H9 (cell line): ENCODE measurements around the gene WDR5. TPM values are rescaled to one million over a fixed set of nuclear protein-coding genes. Genes with fewer than 3 reads are reported as not detected.

Source experiments
- DNase-seq: peaks from one replicate; pipeline ENCODE4 v3.0.0-alpha.2; 2017
- H2AFZ ChIP-seq: one replicate; pipeline ENCODE4 v1.6.1; 2013; ENCODE audit warnings: mild to moderate bottlenecking, low read length, control low read depth, moderate library complexity
- H2AK5ac ChIP-seq: 2 replicates; pipeline ENCODE4 v1.6.1; 2013; ENCODE audit warnings: low read length, control low read depth, mixed read lengths; ENCODE audit not compliant: insufficient read length
- H2BK120ac ChIP-seq: one replicate; pipeline ENCODE4 v1.6.1; 2013; ENCODE audit warnings: low read depth, mild to moderate bottlenecking, low read length, control low read depth, inconsistent platforms; ENCODE audit not compliant: poor library complexity, severe bottlenecking
- H2BK12ac ChIP-seq: 2 replicates; pipeline ENCODE4 v1.6.1; 2013; ENCODE audit warnings: low read length, control low read depth, mixed read lengths, low read depth; ENCODE audit not compliant: insufficient read length
- H2BK15ac ChIP-seq: 2 replicates; pipeline ENCODE4 v1.6.1; 2013; ENCODE audit warnings: low read depth, low read length, control low read depth
- H2BK20ac ChIP-seq: one replicate; pipeline ENCODE4 v1.6.1; 2013; ENCODE audit warnings: low read depth, mild to moderate bottlenecking, low read length, control low read depth, inconsistent platforms; ENCODE audit not compliant: poor library complexity, severe bottlenecking
- H2BK5ac ChIP-seq: 2 replicates; pipeline ENCODE4 v1.6.1; 2013; ENCODE audit warnings: low read length, control low read depth, mixed read lengths; ENCODE audit not compliant: insufficient read length
- H3K14ac ChIP-seq: 2 replicates; pipeline ENCODE4 v1.6.1; 2013; ENCODE audit warnings: low read length, control low read depth; ENCODE audit not compliant: insufficient read depth
- H3K18ac ChIP-seq: 2 replicates; pipeline ENCODE4 v1.6.1; 2013; ENCODE audit warnings: low read depth, mild to moderate bottlenecking, mixed read lengths, low read length, control low read depth; ENCODE audit not compliant: insufficient read length
- H3K23ac ChIP-seq: 2 replicates; pipeline ENCODE4 v1.6.1; 2013; ENCODE audit warnings: low read length, control low read depth, mixed read lengths, low read depth; ENCODE audit not compliant: insufficient read length
- H3K23me2 ChIP-seq: 2 replicates; pipeline ENCODE4 v1.6.1; 2013; ENCODE audit warnings: low read depth, mild to moderate bottlenecking, mixed read lengths, low read length, control low read depth; ENCODE audit not compliant: insufficient read length, poor library complexity, severe bottlenecking
- H3K27ac ChIP-seq: 2 replicates; pipeline ENCODE4 v1.5.1; 2013; ENCODE audit warnings: low read length, control low read depth, mixed read lengths, low read depth; ENCODE audit not compliant: insufficient read length
- H3K27me3 ChIP-seq: 2 replicates; pipeline ENCODE4 v1.6.1; 2013; ENCODE audit warnings: low read length, control low read depth, inconsistent platforms; ENCODE audit not compliant: insufficient read depth
- H3K4ac ChIP-seq: 2 replicates; pipeline ENCODE4 v1.6.1; 2013; ENCODE audit warnings: low read depth, mild to moderate bottlenecking, control low read depth, inconsistent platforms, low read length, moderate library complexity
- H3K4me1 ChIP-seq: 2 replicates; pipeline ENCODE4 v1.6.1; 2013; ENCODE audit warnings: low read length, control low read depth, inconsistent platforms; ENCODE audit not compliant: insufficient read depth
- H3K4me2 ChIP-seq: 2 replicates; pipeline ENCODE4 v1.6.1; 2013; ENCODE audit warnings: low read length, control low read depth, mixed read lengths; ENCODE audit not compliant: insufficient read length, insufficient read depth
- H3K56ac ChIP-seq: 2 replicates; pipeline ENCODE4 v1.6.1; 2013; ENCODE audit warnings: low read depth, mild to moderate bottlenecking, mixed read lengths, low read length, control low read depth; ENCODE audit not compliant: insufficient read length
- H3K79me1 ChIP-seq: 2 replicates; pipeline ENCODE4 v1.6.1; 2013; ENCODE audit warnings: low read depth, mild to moderate bottlenecking, moderate library complexity, low read length, control low read depth, inconsistent platforms; ENCODE audit not compliant: insufficient read depth, poor library complexity, severe bottlenecking
- H3K79me2 ChIP-seq: 2 replicates; pipeline ENCODE4 v1.6.1; 2013; ENCODE audit warnings: low read length, control low read depth, inconsistent platforms; ENCODE audit not compliant: insufficient read depth
- H3K9ac ChIP-seq: 2 replicates; pipeline ENCODE4 v1.6.1; 2013; ENCODE audit warnings: low read length, control low read depth, mixed read lengths; ENCODE audit not compliant: insufficient read length; ENCODE audit errors: extremely low read depth
- H3K9me3 ChIP-seq: one replicate; pipeline ENCODE4 v1.6.1; 2013; ENCODE audit warnings: low read depth, low read length, inconsistent platforms; ENCODE audit not compliant: control insufficient read depth
- H3T11ph ChIP-seq: one replicate; pipeline ENCODE4 v1.6.1; 2013; ENCODE audit warnings: mild to moderate bottlenecking, low read length, control low read depth, inconsistent platforms
- H4K20me1 ChIP-seq: one replicate; pipeline ENCODE4 v1.6.1; 2013; ENCODE audit not compliant: control insufficient read depth, insufficient read length, insufficient read depth
- H4K5ac ChIP-seq: 2 replicates; pipeline ENCODE4 v1.6.1; 2013; ENCODE audit warnings: low read depth, mild to moderate bottlenecking, mixed read lengths, low read length, control low read depth; ENCODE audit not compliant: insufficient read length
- H4K8ac ChIP-seq: replicated peaks from 2 replicates; pipeline ENCODE4 v1.6.1; 2013; ENCODE audit warnings: low read length, control low read depth, mixed read lengths, low read depth; ENCODE audit not compliant: insufficient read length
- H4K91ac ChIP-seq: 2 replicates; pipeline ENCODE4 v1.6.1; 2013; ENCODE audit warnings: low read depth, mild to moderate bottlenecking, moderate library complexity, mixed read lengths, low read length, control low read depth; ENCODE audit not compliant: insufficient read length
- H3K27ac Mint-ChIP-seq, 3 experiments: 2 replicates in 2 of 3; 3 replicates in 1 of 3; pipeline ENCODE4 v1.8.0; 2020 to 2021; ENCODE audit warnings: mixed read lengths in 3 of 3, mild to moderate bottlenecking in 1 of 3, moderate library complexity in 1 of 3
- H3K27me3 Mint-ChIP-seq: 2 replicates; pipeline ENCODE4 v1.8.0; 2021; ENCODE audit warnings: low read depth, mild to moderate bottlenecking, moderate library complexity, mixed read lengths
- H3K36me3 Mint-ChIP-seq, 3 experiments: 2 replicates in 2 of 3; 3 replicates in 1 of 3; pipeline ENCODE4 v1.8.0; 2020 to 2021; ENCODE audit warnings: low read depth in 3 of 3, mixed read lengths in 3 of 3; ENCODE audit not compliant: insufficient read depth in 1 of 3
- H3K4me1 Mint-ChIP-seq, 2 experiments: 2 replicates each; pipeline ENCODE4 v1.8.0; 2020; ENCODE audit warnings: mixed read lengths in 2 of 2
- H3K4me3 Mint-ChIP-seq, 2 experiments: 2 replicates in 1 of 2; 3 replicates in 1 of 2; pipeline ENCODE4 v1.8.0; 2020 to 2021; ENCODE audit warnings: mild to moderate bottlenecking in 2 of 2, mixed read lengths in 2 of 2, moderate library complexity in 1 of 2
- H3K9me3 Mint-ChIP-seq, 2 experiments: 2 replicates in 1 of 2; 3 replicates in 1 of 2; pipeline ENCODE4 v1.8.0; 2020; ENCODE audit warnings: mild to moderate bottlenecking in 2 of 2, mixed read lengths in 2 of 2, moderate library complexity in 1 of 2
- WGBS: extraction: QIAGEN DNeasy Blood & Tissue Kit; methylation state at CpG from one replicate; pipeline ENCODE4 v1.1.7; 2013; ENCODE audit warnings: missing lambda C conversion rate, low lambda C conversion rate, mixed read lengths; ENCODE audit not compliant: insufficient read length; ENCODE audit errors: extremely low coverage; 5-methylcytosine and 5-hydroxymethylcytosine counted together
- total RNA-seq: library from RNA; stranded (reverse); gene quantifications from 2 replicates; pipeline ENCODE4 v1.2.1, GENCODE V29; 2021
- TF ChIP-seq, protein P1 (sequence below): fragments of 200-600 bp; sonication (generic); conservative IDR thresholded peaks from 3 replicates; pipeline ENCODE4 v1.8.0; 2021; ENCODE audit warnings: antibody characterized with exemption, mild to moderate bottlenecking

The WDR5 gene
- total RNA-seq, 1 experiment from 2014 or later, result 72.3 TPM

GRCh38 chr9:134193912-134194535 lies 58.1 kb downstream of the WDR5 start:
- Histone ChIP-seq H4K20me1 (no peaks in the 10 kb centered on the region), H3K56ac (no peak overlapping the region), H3K14ac (no peak overlapping the region), H3T11ph (no peak overlapping the region), H2BK15ac (no peak overlapping the region), H3K4me1 (no peaks in the 10 kb centered on the region; the same call in 1 of the 2 replicates), H4K5ac (no peak overlapping the region), H2AFZ (no peak overlapping the region), H3K4me2 (no peak overlapping the region), H2AK5ac (no peak overlapping the region), H3K9ac (no peak overlapping the region), H2BK5ac (no peak overlapping the region), H3K23ac (no peak overlapping the region), H4K8ac (no peak overlapping the region), H3K79me1 (no peaks in the 10 kb centered on the region), H3K27ac (no peak overlapping the region), H3K23me2 (no peaks in the 10 kb centered on the region), H2BK12ac (no peak overlapping the region), H3K4ac (no peak overlapping the region), H2BK120ac (no peak overlapping the region), H3K79me2 (no peaks in the 10 kb centered on the region), H4K91ac (no peak overlapping the region), H3K27me3 (no peaks in the 10 kb centered on the region; the same call in 1 of the 2 replicates), H3K18ac (no peak overlapping the region), H2BK20ac (no peak overlapping the region), H3K9me3 (no peaks in the 10 kb centered on the region)
- Mint-ChIP-seq H3K4me1 (peaks cover 0 to 10% of the 10 kb centered on the region in 2 experiments; a peak in 2 of 4 replicates), H3K27ac (no peak overlapping the region), H3K27me3 (no peaks in the 10 kb centered on the region), H3K4me3 (no peak overlapping the region), H3K9me3 (no peaks in the 10 kb centered on the region), H3K36me3 (no peaks in the 10 kb centered on the region)
- no CpG with 5 or more reads among the region's 11 CpGs for WGBS
- TF ChIP-seq, protein P1, sequence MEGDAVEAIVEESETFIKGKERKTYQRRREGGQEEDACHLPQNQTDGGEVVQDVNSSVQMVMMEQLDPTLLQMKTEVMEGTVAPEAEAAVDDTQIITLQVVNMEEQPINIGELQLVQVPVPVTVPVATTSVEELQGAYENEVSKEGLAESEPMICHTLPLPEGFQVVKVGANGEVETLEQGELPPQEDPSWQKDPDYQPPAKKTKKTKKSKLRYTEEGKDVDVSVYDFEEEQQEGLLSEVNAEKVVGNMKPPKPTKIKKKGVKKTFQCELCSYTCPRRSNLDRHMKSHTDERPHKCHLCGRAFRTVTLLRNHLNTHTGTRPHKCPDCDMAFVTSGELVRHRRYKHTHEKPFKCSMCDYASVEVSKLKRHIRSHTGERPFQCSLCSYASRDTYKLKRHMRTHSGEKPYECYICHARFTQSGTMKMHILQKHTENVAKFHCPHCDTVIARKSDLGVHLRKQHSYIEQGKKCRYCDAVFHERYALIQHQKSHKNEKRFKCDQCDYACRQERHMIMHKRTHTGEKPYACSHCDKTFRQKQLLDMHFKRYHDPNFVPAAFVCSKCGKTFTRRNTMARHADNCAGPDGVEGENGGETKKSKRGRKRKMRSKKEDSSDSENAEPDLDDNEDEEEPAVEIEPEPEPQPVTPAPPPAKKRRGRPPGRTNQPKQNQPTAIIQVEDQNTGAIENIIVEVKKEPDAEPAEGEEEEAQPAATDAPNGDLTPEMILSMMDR, result no peak
- DNase-seq, result no peak
